ENCODE data around the gene KCNK4.
"Not testable (repeated sequence)": the region's sequence is repeated elsewhere in the genome, so short reads cannot be mapped to it uniquely, and the experiment has no call there.

The KCNK4 gene

DNA sequence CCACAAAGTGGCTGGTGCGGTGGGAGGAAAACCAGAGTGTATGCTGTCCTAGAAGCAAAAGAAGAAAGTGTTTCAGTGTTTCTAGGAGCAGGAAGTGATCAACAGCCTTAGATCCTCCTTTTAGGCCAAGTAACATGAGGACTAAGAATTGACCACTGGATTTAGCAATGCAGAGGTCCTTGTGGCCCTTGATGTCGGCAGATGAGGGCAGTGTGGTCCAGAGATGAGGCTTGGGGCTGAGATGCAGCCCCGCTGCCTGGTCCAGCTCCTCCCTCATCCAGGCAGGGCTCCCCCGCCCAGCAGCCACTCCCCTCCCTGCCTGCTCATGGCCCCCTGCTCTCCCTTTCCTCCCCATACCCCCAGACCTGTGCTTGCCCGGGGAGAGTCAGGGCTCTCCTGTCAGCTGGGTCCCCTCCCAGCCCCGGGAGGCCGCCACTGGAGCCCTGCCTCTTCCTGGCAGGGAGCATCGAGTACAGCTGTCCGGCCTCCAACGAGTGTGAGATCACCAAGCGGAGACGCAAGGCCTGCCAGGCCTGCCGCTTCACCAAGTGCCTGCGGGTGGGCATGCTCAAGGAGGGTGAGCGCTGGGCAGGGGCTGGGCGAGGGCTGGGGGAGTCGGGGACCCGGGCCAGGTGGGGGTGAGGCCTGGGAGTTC, 22.5 kb downstream of the KCNK4 start:
- DNase-seq, result no peak

DNA sequence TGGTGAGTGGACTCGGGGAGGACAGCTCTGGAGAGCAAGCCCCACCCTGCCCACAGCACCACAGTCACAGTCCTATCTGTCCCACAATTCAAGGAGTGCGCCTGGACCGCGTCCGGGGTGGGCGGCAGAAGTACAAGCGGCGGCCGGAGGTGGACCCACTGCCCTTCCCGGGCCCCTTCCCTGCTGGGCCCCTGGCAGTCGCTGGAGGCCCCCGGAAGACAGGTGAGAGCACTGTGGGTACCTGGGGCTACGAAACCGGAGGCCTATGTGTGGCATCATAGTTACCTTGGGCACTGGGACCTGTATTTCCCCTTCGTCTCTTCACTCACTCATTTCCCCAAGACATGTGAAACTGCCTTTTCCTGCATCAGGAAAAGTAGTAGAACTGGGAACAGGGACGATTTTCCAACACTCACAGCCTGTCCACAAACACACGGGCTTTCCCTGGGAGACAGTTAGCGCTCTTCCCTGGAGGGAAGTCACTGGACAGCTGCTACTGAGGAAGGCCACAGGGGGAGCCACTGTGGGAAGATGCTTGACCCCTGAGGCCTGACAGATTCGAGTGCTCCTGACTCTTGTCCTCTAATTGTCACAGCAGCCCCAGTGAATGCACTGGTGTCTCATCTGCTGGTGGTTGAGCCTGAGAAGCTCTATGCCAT, 23.2 kb downstream of the KCNK4 start:
- no peak for DNase-seq

DNA sequence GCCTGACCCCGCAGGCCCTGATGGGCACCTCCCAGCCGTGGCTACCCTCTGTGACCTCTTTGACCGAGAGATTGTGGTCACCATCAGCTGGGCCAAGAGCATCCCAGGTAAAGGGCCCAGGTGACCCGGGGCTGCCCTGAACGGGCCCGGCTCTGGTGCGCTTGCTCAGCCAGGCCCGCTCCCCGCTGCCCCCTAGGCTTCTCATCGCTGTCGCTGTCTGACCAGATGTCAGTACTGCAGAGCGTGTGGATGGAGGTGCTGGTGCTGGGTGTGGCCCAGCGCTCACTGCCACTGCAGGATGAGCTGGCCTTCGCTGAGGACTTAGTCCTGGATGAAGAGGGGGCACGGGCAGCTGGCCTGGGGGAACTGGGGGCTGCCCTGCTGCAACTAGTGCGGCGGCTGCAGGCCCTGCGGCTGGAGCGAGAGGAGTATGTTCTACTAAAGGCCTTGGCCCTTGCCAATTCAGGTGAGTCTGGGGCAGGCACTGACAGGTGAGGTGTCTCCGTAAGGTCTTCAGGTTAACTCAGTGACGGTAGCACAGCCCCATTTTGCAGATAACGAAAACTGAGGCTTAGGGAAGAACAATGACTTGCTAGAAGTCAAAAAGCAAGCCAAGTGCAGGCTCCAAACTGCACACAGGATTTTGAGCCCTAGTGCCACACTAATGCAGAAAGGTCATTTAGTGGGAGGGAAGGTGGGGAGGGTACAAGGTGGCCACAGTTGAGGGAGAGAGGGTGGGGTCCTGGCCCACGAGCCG, 23.9 kb downstream of the KCNK4 start:
- DNase-seq, result no peak

DNA sequence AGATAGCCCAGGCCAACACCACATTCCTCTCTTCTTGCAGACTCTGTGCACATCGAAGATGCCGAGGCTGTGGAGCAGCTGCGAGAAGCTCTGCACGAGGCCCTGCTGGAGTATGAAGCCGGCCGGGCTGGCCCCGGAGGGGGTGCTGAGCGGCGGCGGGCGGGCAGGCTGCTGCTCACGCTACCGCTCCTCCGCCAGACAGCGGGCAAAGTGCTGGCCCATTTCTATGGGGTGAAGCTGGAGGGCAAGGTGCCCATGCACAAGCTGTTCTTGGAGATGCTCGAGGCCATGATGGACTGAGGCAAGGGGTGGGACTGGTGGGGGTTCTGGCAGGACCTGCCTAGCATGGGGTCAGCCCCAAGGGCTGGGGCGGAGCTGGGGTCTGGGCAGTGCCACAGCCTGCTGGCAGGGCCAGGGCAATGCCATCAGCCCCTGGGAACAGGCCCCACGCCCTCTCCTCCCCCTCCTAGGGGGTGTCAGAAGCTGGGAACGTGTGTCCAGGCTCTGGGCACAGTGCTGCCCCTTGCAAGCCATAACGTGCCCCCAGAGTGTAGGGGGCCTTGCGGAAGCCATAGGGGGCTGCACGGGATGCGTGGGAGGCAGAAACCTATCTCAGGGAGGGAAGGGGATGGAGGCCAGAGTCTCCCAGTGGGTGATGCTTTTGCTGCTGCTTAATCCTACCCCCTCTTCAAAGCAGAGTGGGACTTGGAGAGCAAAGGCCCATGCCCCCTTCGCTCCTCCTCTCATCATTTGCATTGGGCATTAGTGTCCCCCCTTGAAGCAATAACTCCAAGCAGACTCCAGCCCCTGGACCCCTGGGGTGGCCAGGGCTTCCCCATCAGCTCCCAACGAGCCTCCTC, 24.8 kb downstream of the KCNK4 start:
- DNase-seq, result not testable (repeated sequence)

DNA sequence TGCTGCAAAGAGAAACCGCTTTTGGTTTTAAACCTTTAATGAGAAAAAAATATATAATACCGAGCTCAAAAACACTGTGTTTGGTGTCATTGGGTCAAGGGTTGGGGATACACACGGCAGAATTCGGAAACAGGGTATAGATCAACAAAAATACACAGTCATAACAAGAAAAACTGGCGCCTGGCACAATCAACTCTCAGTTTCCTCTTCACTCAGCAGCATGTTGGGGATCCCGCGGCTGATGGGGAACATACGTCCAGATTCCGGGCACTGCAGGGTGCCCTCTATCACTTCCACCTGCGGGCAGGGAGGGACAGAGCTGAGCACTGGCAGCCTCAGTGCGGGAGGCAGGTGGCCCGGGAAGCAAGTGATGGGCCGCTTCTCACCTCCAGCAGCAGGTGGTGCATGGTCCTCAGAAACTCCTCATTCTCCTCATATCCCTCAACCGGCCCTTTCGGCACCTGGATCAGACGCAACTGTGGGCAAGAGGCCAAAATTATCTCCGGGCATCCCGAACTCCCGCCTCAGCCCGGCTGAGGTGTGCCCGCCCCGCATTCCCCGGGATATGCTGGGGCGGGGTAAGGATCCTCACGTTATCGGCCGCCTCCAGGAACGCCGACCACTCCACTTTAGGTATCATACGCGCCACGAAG, 25.7 kb downstream of the KCNK4 start:
- no peak for DNase-seq

DNA sequence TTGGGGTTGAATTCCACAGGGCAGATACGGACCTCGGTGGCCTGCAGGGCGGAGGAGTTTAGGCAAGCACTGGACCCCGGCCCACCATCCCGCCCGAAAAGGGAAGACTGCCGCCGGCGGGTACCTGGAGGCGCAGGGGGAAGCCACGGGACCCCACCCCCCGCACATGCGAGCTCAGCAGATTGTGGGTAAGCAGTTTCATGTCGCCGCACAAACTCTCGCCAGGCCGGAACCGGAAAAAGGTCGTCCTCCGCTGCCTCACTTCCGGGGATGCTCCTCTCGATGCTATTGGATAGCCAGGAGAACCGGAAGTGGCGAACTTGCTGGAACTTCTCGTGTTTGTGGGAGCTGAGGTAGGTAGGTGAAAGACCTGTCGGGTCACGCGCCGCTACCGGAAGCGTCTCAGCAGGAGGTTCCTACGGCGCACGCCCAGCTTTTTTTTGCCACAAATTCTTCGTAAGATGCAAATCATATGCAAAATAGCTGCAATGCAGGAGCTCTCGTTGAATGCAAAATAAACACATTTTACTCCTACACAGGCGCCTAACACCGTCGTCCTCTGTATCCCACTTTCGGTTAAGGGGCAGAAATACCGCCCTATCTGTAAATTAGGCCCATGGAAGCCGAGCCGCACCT, 26.3 kb downstream of the KCNK4 start, which contains the start of gene TRMT112:
Gene TRMT112 (minus strand): TSS at position 235 of the 636 bp plus-strand sequence. CDS start 33 bp downstream, at position 202.
- DNase-seq, result peak; percentile 84 to 87

DNA sequence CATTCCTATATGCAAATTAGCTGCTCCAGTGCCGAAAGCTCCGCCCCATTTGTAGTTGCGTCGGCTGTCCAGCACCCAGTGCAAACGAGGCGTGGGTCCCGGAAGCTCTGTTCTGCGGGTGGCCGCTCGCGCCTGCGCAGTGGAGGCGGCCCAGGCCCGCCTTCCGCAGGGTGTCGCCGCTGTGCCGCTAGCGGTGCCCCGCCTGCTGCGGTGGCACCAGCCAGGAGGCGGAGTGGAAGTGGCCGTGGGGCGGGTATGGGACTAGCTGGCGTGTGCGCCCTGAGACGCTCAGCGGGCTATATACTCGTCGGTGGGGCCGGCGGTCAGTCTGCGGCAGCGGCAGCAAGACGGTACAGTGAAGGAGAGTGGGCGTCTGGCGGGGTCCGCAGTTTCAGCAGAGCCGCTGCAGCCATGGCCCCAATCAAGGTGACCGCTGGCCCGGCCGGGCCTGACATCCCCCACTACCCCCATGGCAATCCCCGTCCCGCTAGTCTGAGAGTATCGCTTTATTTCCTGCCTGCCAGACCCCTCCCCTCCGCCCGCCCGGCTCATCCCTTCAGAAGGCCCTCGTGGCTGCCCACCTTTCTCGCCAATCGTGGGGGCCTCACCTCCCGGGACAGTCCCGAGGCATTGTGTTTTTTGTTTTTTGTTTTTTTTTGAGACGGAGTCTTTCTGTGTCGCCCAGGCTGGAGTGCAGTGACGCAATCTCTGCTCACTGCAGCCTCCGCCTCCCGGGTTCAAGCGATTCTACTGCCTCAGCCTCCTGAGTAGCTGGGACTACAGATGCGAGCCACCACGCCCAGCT, 27.1 kb downstream of the KCNK4 start, which contains the start of gene PRDX5:
Gene PRDX5 (plus strand): TSS at position 161 of the 805 bp plus-strand sequence. CDS start 95 bp downstream, at position 256.
- peak; percentile 87 to 93 for DNase-seq

DNA sequence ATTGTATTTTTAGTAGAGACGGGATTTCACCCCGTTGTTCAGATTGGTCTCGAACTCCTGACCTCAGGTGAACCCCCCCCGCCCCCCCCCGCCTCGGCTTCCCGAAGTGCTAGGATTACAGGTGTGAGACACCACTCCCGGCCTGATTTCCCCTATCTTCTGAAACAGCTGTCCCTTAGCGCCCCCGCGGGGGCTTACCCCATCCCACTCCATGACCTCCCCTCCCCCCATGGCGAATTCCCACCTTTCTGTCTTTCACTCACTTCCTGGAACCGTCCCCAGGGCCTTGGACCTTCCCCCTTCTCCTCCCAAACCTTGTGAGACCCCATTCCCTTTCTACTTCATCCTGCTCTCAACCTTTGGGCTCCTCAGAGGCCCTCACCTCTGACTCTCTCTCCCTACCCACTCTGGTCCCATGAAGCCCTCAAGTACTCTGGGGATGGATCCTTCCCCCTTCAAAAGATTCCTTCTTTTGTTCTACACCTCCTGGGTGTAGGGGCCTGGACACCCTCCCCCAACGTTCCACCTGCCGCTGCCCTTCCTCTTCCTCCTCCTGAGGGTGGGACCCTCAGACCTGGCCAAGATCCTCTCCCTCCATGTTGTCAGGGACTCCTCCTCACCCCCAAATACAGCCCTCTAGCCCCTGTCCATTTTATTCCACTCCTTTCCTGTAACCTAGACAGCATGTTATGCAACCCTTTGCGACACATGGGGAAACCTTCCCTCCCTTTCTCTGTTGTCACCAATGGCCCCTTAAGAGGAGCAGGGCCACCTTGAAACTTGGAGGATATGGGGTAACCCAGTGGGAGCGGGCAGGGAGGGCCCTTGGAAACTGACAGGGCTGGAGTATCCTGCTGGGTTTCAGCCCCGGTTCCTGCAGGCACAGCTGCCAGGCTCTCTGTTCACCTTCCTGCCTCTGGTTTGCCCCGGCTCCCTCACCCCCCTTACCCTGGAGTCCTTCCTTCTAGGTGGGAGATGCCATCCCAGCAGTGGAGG, 28.0 kb downstream of the KCNK4 start:
- no peak for DNase-seq

DNA sequence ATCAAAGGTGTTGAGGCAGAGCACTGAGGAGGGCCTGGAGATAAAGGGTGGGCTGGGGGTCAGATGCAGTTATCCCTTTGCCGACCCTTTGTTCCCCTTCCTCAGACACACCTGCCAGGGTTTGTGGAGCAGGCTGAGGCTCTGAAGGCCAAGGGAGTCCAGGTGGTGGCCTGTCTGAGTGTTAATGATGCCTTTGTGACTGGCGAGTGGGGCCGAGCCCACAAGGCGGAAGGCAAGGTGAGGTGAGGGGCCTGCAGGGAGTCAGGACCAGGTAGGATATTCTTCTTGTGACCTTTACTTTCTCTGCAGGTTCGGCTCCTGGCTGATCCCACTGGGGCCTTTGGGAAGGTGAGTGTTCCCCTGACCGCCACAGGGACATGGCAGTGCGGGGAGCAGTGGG, 29.5 kb downstream of the KCNK4 start:
- DNase-seq, result no peak

DNA sequence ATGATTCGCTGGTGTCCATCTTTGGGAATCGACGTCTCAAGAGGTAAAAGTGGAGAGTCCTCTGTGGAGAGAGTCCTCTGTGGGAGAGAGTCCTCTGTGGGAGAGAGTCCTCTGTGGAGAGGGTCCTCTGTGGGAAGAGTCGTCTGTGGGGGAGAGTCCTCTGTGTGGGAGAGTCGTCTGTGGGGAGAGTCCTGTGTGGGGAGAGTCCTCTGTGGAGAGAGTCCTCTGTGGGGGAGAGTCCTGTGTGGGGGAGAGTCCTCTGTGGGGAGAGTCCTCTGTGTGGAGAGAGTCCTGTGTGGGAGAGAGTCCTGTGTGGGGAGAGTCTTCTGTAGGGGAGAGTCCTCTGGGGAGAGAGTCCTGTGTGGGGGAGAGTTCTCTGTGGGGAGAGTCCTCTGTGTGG, 29.9 kb downstream of the KCNK4 start:
- no peak for DNase-seq

DNA sequence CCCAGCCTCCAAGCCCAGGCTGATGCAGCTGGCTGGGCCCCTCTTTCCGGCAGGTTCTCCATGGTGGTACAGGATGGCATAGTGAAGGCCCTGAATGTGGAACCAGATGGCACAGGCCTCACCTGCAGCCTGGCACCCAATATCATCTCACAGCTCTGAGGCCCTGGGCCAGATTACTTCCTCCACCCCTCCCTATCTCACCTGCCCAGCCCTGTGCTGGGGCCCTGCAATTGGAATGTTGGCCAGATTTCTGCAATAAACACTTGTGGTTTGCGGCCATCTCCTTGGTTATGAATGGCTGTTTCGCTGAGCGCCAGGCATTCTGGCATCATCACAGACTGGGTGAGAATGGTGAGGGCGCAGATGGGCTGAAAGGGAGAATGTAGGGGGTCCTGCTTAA, 30.4 kb downstream of the KCNK4 start:
- DNase-seq, result no peak

DNA sequence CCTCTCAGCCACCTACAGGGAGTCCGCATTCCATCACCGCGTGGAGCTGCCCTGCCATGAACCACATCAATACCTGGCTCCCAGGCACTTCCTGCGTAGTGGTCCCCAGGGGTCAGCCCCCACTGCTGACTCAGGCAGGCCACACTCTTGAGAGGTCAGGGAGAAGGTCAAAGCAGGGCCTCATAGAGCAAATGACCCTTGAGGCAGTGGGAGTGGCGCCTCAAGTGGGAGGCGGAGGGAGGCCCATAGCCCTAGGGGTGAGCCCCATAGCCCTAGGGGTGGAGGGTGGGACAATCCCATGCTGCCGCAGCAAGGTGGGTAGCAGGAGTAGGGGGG, 31.8 kb downstream of the KCNK4 start:
- no peak for DNase-seq

DNA sequence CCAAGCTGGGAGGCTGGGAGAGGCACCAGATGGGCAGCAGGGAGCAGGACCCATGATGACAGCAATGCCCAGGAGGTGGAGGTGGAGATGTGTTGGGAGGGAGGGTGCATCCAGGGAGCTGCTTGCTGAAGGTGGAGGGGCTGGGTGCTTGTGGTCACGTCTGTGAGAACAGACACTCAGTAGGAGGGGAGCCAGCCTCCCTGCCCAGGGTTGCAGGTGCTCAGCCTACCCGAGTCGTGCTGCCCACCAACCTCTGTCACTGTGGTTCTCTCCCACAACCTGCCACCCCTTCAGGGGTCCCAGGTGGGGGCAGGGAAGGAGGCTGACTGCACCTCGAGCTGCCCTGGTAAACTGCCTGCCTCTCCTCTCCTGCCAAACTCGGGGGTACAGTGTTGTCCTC, 32.3 kb downstream of the KCNK4 start:
- DNase-seq, result no peak

DNA sequence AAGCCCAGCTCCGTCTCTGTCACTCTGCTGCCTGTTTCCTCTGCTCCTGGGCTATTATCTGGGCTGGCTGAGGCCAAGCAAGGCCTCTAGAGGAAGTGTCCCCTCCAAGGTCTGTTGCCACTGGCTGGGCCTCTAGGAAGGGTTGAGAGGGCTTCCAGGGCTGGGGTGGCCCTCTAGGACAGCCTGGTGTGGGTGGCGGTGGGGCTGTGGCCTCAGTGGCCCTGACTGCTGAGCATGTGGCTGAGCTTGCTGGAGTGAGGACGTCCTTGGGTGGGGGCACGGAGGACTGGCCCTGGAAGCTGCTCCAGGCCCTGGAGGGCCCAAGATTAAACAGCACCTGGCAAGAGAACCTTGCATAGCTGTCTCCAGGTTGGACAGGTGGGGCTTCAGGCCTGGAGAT, 32.9 kb downstream of the KCNK4 start:
- DNase-seq, result not testable (repeated sequence)

DNA sequence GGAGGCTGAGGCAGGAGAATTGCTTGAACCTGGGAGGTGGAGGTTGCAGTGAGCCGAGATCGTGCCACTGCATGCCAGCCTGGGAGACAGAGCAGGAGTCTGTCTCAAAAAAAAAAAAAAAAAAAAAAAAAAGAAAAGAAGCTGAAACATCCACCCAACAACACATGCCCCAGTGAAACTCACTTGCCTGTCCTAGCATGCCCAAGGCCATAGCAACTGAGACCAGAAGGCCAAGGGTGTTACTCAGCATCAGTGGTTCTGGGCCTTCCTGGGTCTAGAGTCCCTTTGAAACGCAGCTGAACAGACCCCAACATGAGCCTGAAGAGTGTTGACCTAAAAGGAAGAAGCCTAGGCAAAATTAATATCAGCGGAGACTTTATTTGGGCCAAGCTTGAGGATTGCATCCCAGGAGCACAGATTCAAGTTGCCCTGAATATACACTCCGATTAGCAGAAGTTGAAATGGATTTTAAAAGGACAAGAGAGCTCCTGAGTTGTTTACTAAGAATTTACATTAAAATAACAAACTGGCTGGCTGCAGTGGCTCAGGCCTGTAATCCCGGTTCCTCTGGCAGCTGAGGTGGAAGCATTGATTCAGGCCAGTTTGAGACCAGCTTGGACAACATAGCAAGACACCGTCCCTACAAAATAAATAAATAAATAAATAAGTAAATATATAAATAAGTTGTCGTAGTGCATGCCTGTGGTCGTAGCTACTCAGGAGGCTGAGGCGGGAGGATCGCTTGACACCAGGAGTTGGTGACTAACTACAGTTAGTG, 33.8 kb downstream of the KCNK4 start:
- no peak for DNase-seq

DNA sequence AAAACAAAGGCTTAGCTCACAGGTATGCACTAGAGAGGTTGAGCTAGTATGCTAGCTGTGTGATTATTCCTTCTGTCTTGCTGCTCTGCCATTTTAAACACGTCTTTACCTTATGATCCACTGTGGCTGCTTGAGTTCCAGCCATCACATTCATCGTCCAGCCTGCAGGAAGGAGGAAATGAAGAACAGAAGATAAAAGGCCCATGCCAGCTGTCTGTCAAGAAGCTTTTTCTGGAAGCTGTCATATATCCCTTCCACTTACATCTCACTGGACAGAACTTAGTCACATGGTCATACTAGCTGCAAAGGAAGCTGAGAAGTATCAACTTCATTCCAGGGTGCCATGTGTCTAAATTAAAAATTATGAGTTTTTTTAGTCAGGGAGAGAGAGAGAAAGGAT, 36.3 kb downstream of the KCNK4 start:
- no peak for DNase-seq

DNA sequence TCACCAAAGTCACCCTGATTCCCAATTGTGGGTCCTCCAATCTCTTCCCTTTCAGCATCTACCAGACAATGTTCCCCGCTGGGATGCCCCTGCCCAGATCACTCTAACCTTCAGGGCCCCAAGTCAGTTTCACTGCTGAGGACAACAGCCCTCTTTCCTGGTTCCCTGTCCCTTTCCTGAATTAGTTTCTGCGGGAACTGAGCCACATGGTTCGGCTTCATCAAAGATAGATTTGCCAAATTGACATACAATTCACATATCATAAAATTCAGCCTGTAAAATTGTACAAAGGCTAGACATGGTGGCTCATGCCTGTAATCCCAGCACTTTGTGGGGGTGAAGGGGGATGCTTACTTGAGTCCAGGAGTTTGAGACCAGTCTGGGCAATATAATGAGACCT, 36.9 kb downstream of the KCNK4 start:
- DNase-seq, result no peak

DNA sequence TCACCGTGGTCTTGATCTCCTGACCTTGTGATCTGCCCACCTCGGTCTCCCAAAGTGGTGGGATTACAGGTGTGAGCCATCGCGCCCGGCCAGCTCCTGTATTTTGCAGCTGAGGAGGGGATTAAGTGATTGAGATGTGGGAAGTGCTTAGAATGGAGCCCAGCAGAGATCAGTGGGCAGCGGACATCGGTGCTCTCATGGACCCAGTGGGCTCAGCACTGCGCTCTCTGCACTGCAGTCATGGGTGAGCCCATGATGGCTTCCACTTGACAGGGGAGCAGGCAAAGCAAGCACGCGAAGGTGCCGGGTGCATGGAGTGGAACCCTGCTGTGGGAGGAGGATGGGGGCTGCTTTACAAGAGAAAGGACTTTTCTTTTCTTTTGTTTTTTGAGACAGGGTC, 39.8 kb downstream of the KCNK4 start:
- DNase-seq, result no peak

All from bone marrow (tissue), 2 donors.